ENCODE data around the gene SLC44A2.

GRCh38 chr19:10670182-10670581 is 44.8 kb downstream of the SLC44A2 start:
- TF ChIP-seq, protein P1, sequence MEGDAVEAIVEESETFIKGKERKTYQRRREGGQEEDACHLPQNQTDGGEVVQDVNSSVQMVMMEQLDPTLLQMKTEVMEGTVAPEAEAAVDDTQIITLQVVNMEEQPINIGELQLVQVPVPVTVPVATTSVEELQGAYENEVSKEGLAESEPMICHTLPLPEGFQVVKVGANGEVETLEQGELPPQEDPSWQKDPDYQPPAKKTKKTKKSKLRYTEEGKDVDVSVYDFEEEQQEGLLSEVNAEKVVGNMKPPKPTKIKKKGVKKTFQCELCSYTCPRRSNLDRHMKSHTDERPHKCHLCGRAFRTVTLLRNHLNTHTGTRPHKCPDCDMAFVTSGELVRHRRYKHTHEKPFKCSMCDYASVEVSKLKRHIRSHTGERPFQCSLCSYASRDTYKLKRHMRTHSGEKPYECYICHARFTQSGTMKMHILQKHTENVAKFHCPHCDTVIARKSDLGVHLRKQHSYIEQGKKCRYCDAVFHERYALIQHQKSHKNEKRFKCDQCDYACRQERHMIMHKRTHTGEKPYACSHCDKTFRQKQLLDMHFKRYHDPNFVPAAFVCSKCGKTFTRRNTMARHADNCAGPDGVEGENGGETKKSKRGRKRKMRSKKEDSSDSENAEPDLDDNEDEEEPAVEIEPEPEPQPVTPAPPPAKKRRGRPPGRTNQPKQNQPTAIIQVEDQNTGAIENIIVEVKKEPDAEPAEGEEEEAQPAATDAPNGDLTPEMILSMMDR (IDR thresholded peaks at IDR 0.05) = no peak
- TF ChIP-seq POLR2AphosphoS5 (IDR thresholded peaks at IDR 0.05) = no peak
